NCI-H1417 (cell line): ENCODE measurements around the gene CCDC159.
"Not testable (repeated sequence)": the region's sequence is repeated elsewhere in the genome, so short reads cannot be mapped to it uniquely, and the experiment has no call there.

Experiments used
- DNase-seq, 3 experiments: peaks; one replicate each; lab custom pipeline; 2025; lab: John Stamatoyannopoulos, UW

The CCDC159 gene

GRCh38 chr19:11365557-11366117 lies 19.3 kb downstream of the CCDC159 start:
- DNase-seq = no peak

GRCh38 chr19:11367528-11367927 lies 21.2 kb downstream of the CCDC159 start:
- no peak for DNase-seq

GRCh38 chr19:11370744-11371143 lies 24.4 kb downstream of the CCDC159 start:
- DNase-seq = no peak

- peak; percentile 88 to 98 (median 95) for DNase-seq
These were observed 27.0 kb downstream of the CCDC159 start for GRCh38 chr19:11373166-11373884.

- DNase-seq = no peak
These were observed 27.6 kb downstream of the CCDC159 start for GRCh38 chr19:11373885-11374432.

GRCh38 chr19:11374433-11375142 lies 28.3 kb downstream of the CCDC159 start, which contains the start of gene SWSAP1:
SWSAP1 (plus strand) TSS chr19:11374666; CDS start chr19:11374681, 15 bp downstream.
- peak; percentile 96 to 100 (median 100) for DNase-seq

GRCh38 chr19:11375143-11375948 lies 29.0 kb downstream of the CCDC159 start:
- peak; percentile 24 to 86 (median 81) for DNase-seq

GRCh38 chr19:11377237-11377636 lies 30.9 kb downstream of the CCDC159 start:
- no peak for DNase-seq

GRCh38 chr19:11377756-11378155 lies 31.4 kb downstream of the CCDC159 start:
- no peak for DNase-seq

- peak in 2 of 3 experiments; percentile 17 to 63 for DNase-seq
These were observed 32.2 kb downstream of the CCDC159 start for GRCh38 chr19:11378319-11379189.

GRCh38 chr19:11379269-11379845 lies 33.0 kb downstream of the CCDC159 start:
- DNase-seq = not testable (repeated sequence)

GRCh38 chr19:11379857-11380350 lies 33.6 kb downstream of the CCDC159 start:
- DNase-seq = no peak

GRCh38 chr19:11380653-11381537 lies 34.6 kb downstream of the CCDC159 start:
- DNase-seq = peak in 1 of 3 experiments; percentile 93

GRCh38 chr19:11382898-11383705 lies 36.8 kb downstream of the CCDC159 start:
- peak; percentile 16 to 76 (median 68) for DNase-seq

- peak in 2 of 3 experiments; percentile 66 to 76 for DNase-seq
These were observed 37.4 kb downstream of the CCDC159 start for GRCh38 chr19:11383706-11384048.

- DNase-seq = peak in 1 of 3 experiments; percentile 48
These were observed 38.4 kb downstream of the CCDC159 start for GRCh38 chr19:11384778-11385129.

- peak in 1 of 3 experiments; percentile 29 for DNase-seq
These were observed 41.1 kb downstream of the CCDC159 start for GRCh38 chr19:11387162-11388034.
